DMS153 treated with DMSO at 0.1 percent for 48 hours (cell line): ENCODE data around the gene HOXA5.

Experiments
- DNase-seq: peaks from one replicate; lab custom pipeline; 2025; ENCODE audit not compliant: unreplicated experiment; lab: John Stamatoyannopoulos, UW

HOXA5 gene

GRCh38 chr7:27109466-27110185, 33.9 kb downstream of the HOXA5 start:
- DNase-seq, result no peak

- DNase-seq, result no peak
Observed at GRCh38 chr7:27108390-27109127, 34.9 kb downstream of the HOXA5 start.

GRCh38 chr7:27107391-27108381, 35.8 kb downstream of the HOXA5 start:
- DNase-seq, result no peak

GRCh38 chr7:27106901-27107240, 36.6 kb downstream of the HOXA5 start:
- DNase-seq, result no peak

- no peak for DNase-seq
Observed at GRCh38 chr7:27106181-27106900, 37.1 kb downstream of the HOXA5 start.

- DNase-seq, result no peak
Observed at GRCh38 chr7:27105301-27106031, 38.0 kb downstream of the HOXA5 start.

- DNase-seq, result no peak
Observed at GRCh38 chr7:27104341-27105058, 39.0 kb downstream of the HOXA5 start.

- no peak for DNase-seq
Observed at GRCh38 chr7:27103489-27104226, 39.8 kb downstream of the HOXA5 start.

- DNase-seq, result no peak
Observed at GRCh38 chr7:27102581-27103442, 40.7 kb downstream of the HOXA5 start, which contains the start of gene HOXA2. Gene HOXA2 (minus strand): TSS chr7:27102683. CDS start chr7:27102500, 183 bp downstream.

- no peak for DNase-seq
Observed at GRCh38 chr7:27101957-27102580, 41.4 kb downstream of the HOXA5 start.

- DNase-seq, result no peak
Observed at GRCh38 chr7:27101171-27101956, 42.1 kb downstream of the HOXA5 start.

- no peak for DNase-seq
Observed at GRCh38 chr7:27100694-27101170, 42.7 kb downstream of the HOXA5 start.

GRCh38 chr7:27099453-27100370, 43.8 kb downstream of the HOXA5 start:
- no peak for DNase-seq

GRCh38 chr7:27098578-27099451, 44.7 kb downstream of the HOXA5 start:
- no peak for DNase-seq
